Measurements from ENCODE around the gene EP300. TPM values are rescaled to one million over a fixed set of nuclear protein-coding genes. Genes with fewer than 3 reads are reported as not detected.

EP300 gene
- polyA plus RNA-seq, 1 donor from 2014 or later, result 13.9 TPM

GRCh38 chr22:41191467-41191866 is 99.1 kb downstream of the EP300 start:
- H3K9ac ChIP-seq (ENCODE audit: low read length), result no peak overlapping the region
- TF ChIP-seq MXI1 (conservative IDR thresholded peaks at IDR 0.05; ENCODE audit: poor library complexity, severe bottlenecking), result no peak
- no peak for TF ChIP-seq POLR2AphosphoS5 (IDR thresholded peaks at IDR 0.05)
- no peak for TF ChIP-seq EZH2 (IDR thresholded peaks at IDR 0.05; ENCODE audit: borderline replicate concordance, insufficient read depth, low read length, poor library complexity, severe bottlenecking)
- TF ChIP-seq EP300 (conservative IDR thresholded peaks at IDR 0.05; ENCODE audit: poor library complexity, severe bottlenecking), result no peak
- no peak for TF ChIP-seq TAF1 (IDR thresholded peaks at IDR 0.05; ENCODE audit: low read depth)
- no peak overlapping the region for H3K27ac ChIP-seq (ENCODE audit: low read length)
- no peaks in the 10 kb centered on the region for H3K36me3 ChIP-seq (ENCODE audit: insufficient read depth, low read length)
- peaks cover under 1% of the 10 kb centered on the region for H3K27me3 ChIP-seq (ENCODE audit: insufficient read depth, low read depth, low read length)
- H4K20me1 ChIP-seq (ENCODE audit: insufficient read depth), result no peaks in the 10 kb centered on the region
- H3K79me2 ChIP-seq (replicated peaks; ENCODE audit: insufficient read depth, low read length), result no peaks in the 10 kb centered on the region
- no peak overlapping the region for H3K4me2 ChIP-seq (ENCODE audit: low read length)
- H3F3A ChIP-seq (ENCODE audit: insufficient read depth, low read length, poor library complexity, severe bottlenecking), result no peaks in the 10 kb centered on the region
- no peaks in the 10 kb centered on the region for H3K9me3 ChIP-seq (ENCODE audit: low read length)
- H3K9me2 ChIP-seq (ENCODE audit: insufficient read depth, low read length), result no peaks in the 10 kb centered on the region
- no peak overlapping the region for H2AFZ ChIP-seq (ENCODE audit: low read depth, low read length)
- no peak overlapping the region for H3K4me3 ChIP-seq (ENCODE audit: low read length)

DNA sequence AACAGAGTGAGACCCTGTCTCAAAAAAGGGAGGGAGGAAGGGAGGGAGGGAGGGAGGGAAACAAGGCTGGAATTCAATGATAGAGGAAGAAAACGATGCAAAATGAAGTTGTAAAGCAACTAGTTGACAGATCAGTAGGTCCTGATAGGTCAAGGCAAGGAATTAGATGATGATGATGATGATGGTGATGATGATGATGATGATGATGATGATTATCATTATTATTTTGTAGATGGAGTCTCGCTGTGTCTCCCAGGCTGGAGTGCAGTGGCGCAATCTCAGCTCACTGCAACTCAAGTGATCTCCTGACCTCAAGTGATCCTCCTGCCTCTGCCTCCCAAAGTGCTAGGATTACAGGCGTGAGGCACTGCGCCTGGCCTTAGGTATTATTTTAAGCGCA is 101.4 kb downstream of the EP300 start:
- H4K20me1 ChIP-seq (ENCODE audit: insufficient read depth), result no peaks in the 10 kb centered on the region

DNA sequence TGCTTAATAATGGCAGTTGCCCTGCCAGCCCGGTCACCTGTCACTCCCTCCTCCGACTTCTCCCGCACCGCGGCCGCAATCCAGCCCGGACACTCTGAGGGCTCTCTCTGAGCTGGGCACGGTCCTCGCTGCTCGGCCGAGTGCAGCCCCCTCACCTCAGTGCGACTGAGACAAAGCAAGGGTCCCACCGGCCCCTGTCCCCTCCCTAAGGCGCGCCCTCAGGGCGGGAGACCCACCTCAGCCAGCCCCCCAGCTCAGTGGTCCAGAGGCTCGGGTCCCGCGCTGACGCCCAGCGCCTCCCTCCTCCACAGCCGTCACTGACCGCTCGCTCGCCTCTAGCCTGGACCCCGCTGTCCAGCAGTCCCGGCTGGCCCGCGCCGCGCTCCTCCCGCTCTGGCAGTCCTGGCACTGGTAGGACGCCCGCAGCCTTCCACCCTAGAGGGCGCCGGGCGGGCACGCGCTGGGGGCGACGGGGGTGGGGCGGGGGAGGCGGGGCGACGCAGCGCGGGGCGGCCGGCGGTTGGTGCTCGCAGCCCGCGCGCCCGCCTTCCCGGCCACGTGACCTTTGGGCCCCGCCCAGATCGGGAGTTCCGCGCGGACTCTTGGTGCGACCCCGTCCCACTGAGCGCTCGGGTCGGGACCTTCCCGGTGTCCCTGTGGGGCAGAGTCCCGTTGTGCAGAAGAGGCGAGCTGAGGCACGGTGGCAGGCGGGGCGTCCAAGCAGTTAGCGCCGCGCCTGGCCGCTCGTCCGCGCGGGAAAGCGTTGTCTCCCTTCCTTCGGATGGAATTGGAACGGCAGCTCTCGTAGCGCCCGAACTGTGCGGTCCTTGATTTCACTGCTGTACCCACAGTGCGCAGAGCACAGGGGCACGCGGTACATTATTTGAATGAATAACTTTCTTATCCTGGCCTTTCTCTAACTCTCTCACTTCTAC is 104.9 kb downstream of the EP300 start:
- H3K79me2 ChIP-seq (replicated peaks; ENCODE audit: insufficient read depth, low read length), result no peaks in the 10 kb centered on the region
- H3K9me2 ChIP-seq (ENCODE audit: insufficient read depth, low read length), result no peaks in the 10 kb centered on the region
- H3K4me3 ChIP-seq (ENCODE audit: low read length), result peak overlapping the region; percentile 95
- H3K27ac ChIP-seq (ENCODE audit: low read length), result no peak overlapping the region
- H3K4me2 ChIP-seq (ENCODE audit: low read length), result peak overlapping the region; percentile 99
- peaks cover 8% of the 10 kb centered on the region for H3K27me3 ChIP-seq (ENCODE audit: insufficient read depth, low read depth, low read length)
- no peaks in the 10 kb centered on the region for H3K36me3 ChIP-seq (ENCODE audit: insufficient read depth, low read length)
- peak overlapping the region; percentile 45 for H2AFZ ChIP-seq (ENCODE audit: low read depth, low read length)
- H3K9ac ChIP-seq (ENCODE audit: low read length), result peak overlapping the region; percentile 60
- H3F3A ChIP-seq (ENCODE audit: insufficient read depth, low read length, poor library complexity, severe bottlenecking), result no peaks in the 10 kb centered on the region
- H4K20me1 ChIP-seq (ENCODE audit: insufficient read depth), result no peaks in the 10 kb centered on the region
- H3K9me3 ChIP-seq (ENCODE audit: low read length), result no peaks in the 10 kb centered on the region
- TF ChIP-seq MXI1 (conservative IDR thresholded peaks at IDR 0.05; ENCODE audit: poor library complexity, severe bottlenecking) (peak; percentile 56), RAD21 (conservative IDR thresholded peaks at IDR 0.05) (peak; percentile 27), POLR2AphosphoS5 (IDR thresholded peaks at IDR 0.05) (no peak), EZH2 (IDR thresholded peaks at IDR 0.05; ENCODE audit: borderline replicate concordance, insufficient read depth, low read length, poor library complexity, severe bottlenecking) (no peak), TAF1 (IDR thresholded peaks at IDR 0.05; ENCODE audit: low read depth) (no peak), EP300 (conservative IDR thresholded peaks at IDR 0.05; ENCODE audit: poor library complexity, severe bottlenecking) (no peak), SMC3 (conservative IDR thresholded peaks at IDR 0.05; ENCODE audit: poor library complexity) (peak; percentile 17)
- TF ChIP-seq, protein P1, sequence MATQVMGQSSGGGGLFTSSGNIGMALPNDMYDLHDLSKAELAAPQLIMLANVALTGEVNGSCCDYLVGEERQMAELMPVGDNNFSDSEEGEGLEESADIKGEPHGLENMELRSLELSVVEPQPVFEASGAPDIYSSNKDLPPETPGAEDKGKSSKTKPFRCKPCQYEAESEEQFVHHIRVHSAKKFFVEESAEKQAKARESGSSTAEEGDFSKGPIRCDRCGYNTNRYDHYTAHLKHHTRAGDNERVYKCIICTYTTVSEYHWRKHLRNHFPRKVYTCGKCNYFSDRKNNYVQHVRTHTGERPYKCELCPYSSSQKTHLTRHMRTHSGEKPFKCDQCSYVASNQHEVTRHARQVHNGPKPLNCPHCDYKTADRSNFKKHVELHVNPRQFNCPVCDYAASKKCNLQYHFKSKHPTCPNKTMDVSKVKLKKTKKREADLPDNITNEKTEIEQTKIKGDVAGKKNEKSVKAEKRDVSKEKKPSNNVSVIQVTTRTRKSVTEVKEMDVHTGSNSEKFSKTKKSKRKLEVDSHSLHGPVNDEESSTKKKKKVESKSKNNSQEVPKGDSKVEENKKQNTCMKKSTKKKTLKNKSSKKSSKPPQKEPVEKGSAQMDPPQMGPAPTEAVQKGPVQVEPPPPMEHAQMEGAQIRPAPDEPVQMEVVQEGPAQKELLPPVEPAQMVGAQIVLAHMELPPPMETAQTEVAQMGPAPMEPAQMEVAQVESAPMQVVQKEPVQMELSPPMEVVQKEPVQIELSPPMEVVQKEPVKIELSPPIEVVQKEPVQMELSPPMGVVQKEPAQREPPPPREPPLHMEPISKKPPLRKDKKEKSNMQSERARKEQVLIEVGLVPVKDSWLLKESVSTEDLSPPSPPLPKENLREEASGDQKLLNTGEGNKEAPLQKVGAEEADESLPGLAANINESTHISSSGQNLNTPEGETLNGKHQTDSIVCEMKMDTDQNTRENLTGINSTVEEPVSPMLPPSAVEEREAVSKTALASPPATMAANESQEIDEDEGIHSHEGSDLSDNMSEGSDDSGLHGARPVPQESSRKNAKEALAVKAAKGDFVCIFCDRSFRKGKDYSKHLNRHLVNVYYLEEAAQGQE (IDR thresholded peaks at IDR 0.05; ENCODE audit: borderline replicate concordance), result no peak

More for the DNA sequence above, 101.4 kb downstream of the EP300 start:
- no peak overlapping the region for H3K4me2 ChIP-seq (ENCODE audit: low read length)
- H3K4me3 ChIP-seq (ENCODE audit: low read length), result no peak overlapping the region
- no peaks in the 10 kb centered on the region for H3K36me3 ChIP-seq (ENCODE audit: insufficient read depth, low read length)
- H3K9ac ChIP-seq (ENCODE audit: low read length), result no peak overlapping the region
- no peak overlapping the region for H3K27ac ChIP-seq (ENCODE audit: low read length)
- H2AFZ ChIP-seq (ENCODE audit: low read depth, low read length), result no peak overlapping the region
- H3K79me2 ChIP-seq (replicated peaks; ENCODE audit: insufficient read depth, low read length), result no peaks in the 10 kb centered on the region
- peaks cover 8% of the 10 kb centered on the region for H3K27me3 ChIP-seq (ENCODE audit: insufficient read depth, low read depth, low read length)
- H3F3A ChIP-seq (ENCODE audit: insufficient read depth, low read length, poor library complexity, severe bottlenecking), result no peaks in the 10 kb centered on the region
- TF ChIP-seq, protein P1 (IDR thresholded peaks at IDR 0.05; ENCODE audit: borderline replicate concordance), result no peak
- no peak for TF ChIP-seq TAF1 (IDR thresholded peaks at IDR 0.05; ENCODE audit: low read depth)
- no peak for TF ChIP-seq SMC3 (conservative IDR thresholded peaks at IDR 0.05; ENCODE audit: poor library complexity)
- H3K9me3 ChIP-seq (ENCODE audit: low read length), result no peaks in the 10 kb centered on the region
- H3K9me2 ChIP-seq (ENCODE audit: insufficient read depth, low read length), result no peaks in the 10 kb centered on the region
